ENCODE results near the gene ABI3BP. TPM values are rescaled to one million over a fixed set of nuclear protein-coding genes. Genes with fewer than 3 reads are reported as not detected.
A peak's percentile ranks its signal among the peaks of the same experiment; 100 is the strongest.

The ABI3BP gene
- total RNA-seq, 1 experiment from 2014 or later = 0.74 TPM

- TF ChIP-seq MLX (CRISPR knock-in tag; IDR thresholded peaks at IDR 0.05) (no peak), ZNF532 (CRISPR knock-in tag; IDR thresholded peaks at IDR 0.05; ENCODE audit: borderline replicate concordance) (no peak), ZNF671 (CRISPR knock-in tag; IDR thresholded peaks at IDR 0.05) (no peak), CREB1 (CRISPR knock-in tag; IDR thresholded peaks at IDR 0.05) (no peak), SP1 (CRISPR knock-in tag; conservative IDR thresholded peaks at IDR 0.05) (peak; percentile 70; the same call in 1 of the 2 replicates), TEAD4 (CRISPR knock-in tag; IDR thresholded peaks at IDR 0.05) (no peak), SMAD4 (CRISPR knock-in tag; IDR thresholded peaks at IDR 0.05) (no peak), SMAD3 (CRISPR knock-in tag; IDR thresholded peaks at IDR 0.05; ENCODE audit: borderline replicate concordance) (peak; percentile 80; the same call in 1 of the 2 replicates), JAZF1 (CRISPR knock-in tag; IDR thresholded peaks at IDR 0.05) (no peak), ZNF232 (CRISPR knock-in tag; IDR thresholded peaks at IDR 0.05) (peak; percentile 57; the same call in 1 of the 2 replicates), NR1H2 (CRISPR knock-in tag; IDR thresholded peaks at IDR 0.05) (no peak), HMGA2 (CRISPR knock-in tag; IDR thresholded peaks at IDR 0.05) (no peak), KAT7 (CRISPR knock-in tag; IDR thresholded peaks at IDR 0.05; ENCODE audit: borderline replicate concordance) (peak; percentile 38; the same call in 1 of the 2 replicates), PRRX2 (CRISPR knock-in tag; IDR thresholded peaks at IDR 0.05) (no peak), NR3C1 (CRISPR knock-in tag; conservative IDR thresholded peaks at IDR 0.05; ENCODE audit: low read depth) (no peak), PREB (CRISPR knock-in tag; IDR thresholded peaks at IDR 0.05; ENCODE audit: borderline replicate concordance) (no peak), MXD4 (CRISPR knock-in tag; IDR thresholded peaks at IDR 0.05; ENCODE audit: borderline replicate concordance) (no peak), FOXJ3 (CRISPR knock-in tag; IDR thresholded peaks at IDR 0.05; ENCODE audit: borderline replicate concordance) (no peak), ZNF219 (CRISPR knock-in tag; IDR thresholded peaks at IDR 0.05; ENCODE audit: borderline replicate concordance) (no peak)
- TF ChIP-seq, protein P1, sequence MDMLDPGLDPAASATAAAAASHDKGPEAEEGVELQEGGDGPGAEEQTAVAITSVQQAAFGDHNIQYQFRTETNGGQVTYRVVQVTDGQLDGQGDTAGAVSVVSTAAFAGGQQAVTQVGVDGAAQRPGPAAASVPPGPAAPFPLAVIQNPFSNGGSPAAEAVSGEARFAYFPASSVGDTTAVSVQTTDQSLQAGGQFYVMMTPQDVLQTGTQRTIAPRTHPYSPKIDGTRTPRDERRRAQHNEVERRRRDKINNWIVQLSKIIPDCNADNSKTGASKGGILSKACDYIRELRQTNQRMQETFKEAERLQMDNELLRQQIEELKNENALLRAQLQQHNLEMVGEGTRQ (CRISPR knock-in tag; IDR thresholded peaks at IDR 0.05) = no peak; the same call in 1 of the 2 replicates
- TF ChIP-seq, protein P2, sequence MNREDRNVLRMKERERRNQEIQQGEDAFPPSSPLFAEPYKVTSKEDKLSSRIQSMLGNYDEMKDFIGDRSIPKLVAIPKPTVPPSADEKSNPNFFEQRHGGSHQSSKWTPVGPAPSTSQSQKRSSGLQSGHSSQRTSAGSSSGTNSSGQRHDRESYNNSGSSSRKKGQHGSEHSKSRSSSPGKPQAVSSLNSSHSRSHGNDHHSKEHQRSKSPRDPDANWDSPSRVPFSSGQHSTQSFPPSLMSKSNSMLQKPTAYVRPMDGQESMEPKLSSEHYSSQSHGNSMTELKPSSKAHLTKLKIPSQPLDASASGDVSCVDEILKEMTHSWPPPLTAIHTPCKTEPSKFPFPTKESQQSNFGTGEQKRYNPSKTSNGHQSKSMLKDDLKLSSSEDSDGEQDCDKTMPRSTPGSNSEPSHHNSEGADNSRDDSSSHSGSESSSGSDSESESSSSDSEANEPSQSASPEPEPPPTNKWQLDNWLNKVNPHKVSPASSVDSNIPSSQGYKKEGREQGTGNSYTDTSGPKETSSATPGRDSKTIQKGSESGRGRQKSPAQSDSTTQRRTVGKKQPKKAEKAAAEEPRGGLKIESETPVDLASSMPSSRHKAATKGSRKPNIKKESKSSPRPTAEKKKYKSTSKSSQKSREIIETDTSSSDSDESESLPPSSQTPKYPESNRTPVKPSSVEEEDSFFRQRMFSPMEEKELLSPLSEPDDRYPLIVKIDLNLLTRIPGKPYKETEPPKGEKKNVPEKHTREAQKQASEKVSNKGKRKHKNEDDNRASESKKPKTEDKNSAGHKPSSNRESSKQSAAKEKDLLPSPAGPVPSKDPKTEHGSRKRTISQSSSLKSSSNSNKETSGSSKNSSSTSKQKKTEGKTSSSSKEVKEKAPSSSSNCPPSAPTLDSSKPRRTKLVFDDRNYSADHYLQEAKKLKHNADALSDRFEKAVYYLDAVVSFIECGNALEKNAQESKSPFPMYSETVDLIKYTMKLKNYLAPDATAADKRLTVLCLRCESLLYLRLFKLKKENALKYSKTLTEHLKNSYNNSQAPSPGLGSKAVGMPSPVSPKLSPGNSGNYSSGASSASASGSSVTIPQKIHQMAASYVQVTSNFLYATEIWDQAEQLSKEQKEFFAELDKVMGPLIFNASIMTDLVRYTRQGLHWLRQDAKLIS (CRISPR knock-in tag; IDR thresholded peaks at IDR 0.05; ENCODE audit: borderline replicate concordance) = peak; percentile 48; the same call in 1 of the 2 replicates
- TF ChIP-seq, protein P3, sequence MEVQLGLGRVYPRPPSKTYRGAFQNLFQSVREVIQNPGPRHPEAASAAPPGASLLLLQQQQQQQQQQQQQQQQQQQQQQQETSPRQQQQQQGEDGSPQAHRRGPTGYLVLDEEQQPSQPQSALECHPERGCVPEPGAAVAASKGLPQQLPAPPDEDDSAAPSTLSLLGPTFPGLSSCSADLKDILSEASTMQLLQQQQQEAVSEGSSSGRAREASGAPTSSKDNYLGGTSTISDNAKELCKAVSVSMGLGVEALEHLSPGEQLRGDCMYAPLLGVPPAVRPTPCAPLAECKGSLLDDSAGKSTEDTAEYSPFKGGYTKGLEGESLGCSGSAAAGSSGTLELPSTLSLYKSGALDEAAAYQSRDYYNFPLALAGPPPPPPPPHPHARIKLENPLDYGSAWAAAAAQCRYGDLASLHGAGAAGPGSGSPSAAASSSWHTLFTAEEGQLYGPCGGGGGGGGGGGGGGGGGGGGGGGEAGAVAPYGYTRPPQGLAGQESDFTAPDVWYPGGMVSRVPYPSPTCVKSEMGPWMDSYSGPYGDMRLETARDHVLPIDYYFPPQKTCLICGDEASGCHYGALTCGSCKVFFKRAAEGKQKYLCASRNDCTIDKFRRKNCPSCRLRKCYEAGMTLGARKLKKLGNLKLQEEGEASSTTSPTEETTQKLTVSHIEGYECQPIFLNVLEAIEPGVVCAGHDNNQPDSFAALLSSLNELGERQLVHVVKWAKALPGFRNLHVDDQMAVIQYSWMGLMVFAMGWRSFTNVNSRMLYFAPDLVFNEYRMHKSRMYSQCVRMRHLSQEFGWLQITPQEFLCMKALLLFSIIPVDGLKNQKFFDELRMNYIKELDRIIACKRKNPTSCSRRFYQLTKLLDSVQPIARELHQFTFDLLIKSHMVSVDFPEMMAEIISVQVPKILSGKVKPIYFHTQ (CRISPR knock-in tag; IDR thresholded peaks at IDR 0.05) = no peak
- TF ChIP-seq, protein P4, sequence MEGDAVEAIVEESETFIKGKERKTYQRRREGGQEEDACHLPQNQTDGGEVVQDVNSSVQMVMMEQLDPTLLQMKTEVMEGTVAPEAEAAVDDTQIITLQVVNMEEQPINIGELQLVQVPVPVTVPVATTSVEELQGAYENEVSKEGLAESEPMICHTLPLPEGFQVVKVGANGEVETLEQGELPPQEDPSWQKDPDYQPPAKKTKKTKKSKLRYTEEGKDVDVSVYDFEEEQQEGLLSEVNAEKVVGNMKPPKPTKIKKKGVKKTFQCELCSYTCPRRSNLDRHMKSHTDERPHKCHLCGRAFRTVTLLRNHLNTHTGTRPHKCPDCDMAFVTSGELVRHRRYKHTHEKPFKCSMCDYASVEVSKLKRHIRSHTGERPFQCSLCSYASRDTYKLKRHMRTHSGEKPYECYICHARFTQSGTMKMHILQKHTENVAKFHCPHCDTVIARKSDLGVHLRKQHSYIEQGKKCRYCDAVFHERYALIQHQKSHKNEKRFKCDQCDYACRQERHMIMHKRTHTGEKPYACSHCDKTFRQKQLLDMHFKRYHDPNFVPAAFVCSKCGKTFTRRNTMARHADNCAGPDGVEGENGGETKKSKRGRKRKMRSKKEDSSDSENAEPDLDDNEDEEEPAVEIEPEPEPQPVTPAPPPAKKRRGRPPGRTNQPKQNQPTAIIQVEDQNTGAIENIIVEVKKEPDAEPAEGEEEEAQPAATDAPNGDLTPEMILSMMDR (IDR thresholded peaks at IDR 0.05) = no peak
These were observed 284.0 kb downstream of the ABI3BP start, which contains the start of gene TFG (continued) for GRCh38 chr3:100708989-100709841.
